ENCODE measurements around the gene RPUSD1.

Gene RPUSD1

GRCh38 chr16:782766-783403 is 5.3 kb downstream of the RPUSD1 start:
- no peak overlapping the region for H3K4me3 ChIP-seq (ENCODE audit: low read length)
- no peak for DNase-seq (ENCODE audit: low read depth)
- no peak for TF ChIP-seq CTCF (conservative IDR thresholded peaks at IDR 0.05; ENCODE audit: low read length)

GRCh38 chr16:782258-782657 is 5.9 kb downstream of the RPUSD1 start:
- no peak overlapping the region for H3K4me3 ChIP-seq (ENCODE audit: low read length)
- TF ChIP-seq CTCF (conservative IDR thresholded peaks at IDR 0.05; ENCODE audit: low read length): no peak
- DNase-seq (ENCODE audit: low read depth): no peak

GRCh38 chr16:781346-782010 is 6.7 kb downstream of the RPUSD1 start:
- H3K4me3 ChIP-seq (ENCODE audit: low read length): no peak overlapping the region
- no peak for DNase-seq (ENCODE audit: low read depth)
- TF ChIP-seq CTCF (conservative IDR thresholded peaks at IDR 0.05; ENCODE audit: low read length): no peak

GRCh38 chr16:780296-780695 is 7.9 kb downstream of the RPUSD1 start:
- no peak for TF ChIP-seq CTCF (conservative IDR thresholded peaks at IDR 0.05; ENCODE audit: low read length)
- H3K4me3 ChIP-seq (ENCODE audit: low read length): no peak overlapping the region
- DNase-seq (ENCODE audit: low read depth): no peak

GRCh38 chr16:779561-779960 is 8.6 kb downstream of the RPUSD1 start:
- no peak overlapping the region for H3K4me3 ChIP-seq (ENCODE audit: low read length)
- TF ChIP-seq CTCF (conservative IDR thresholded peaks at IDR 0.05; ENCODE audit: low read length): no peak
- DNase-seq (ENCODE audit: low read depth): no peak

- H3K4me3 ChIP-seq (ENCODE audit: low read length): no peak overlapping the region
- DNase-seq (ENCODE audit: low read depth): no peak
- TF ChIP-seq CTCF (conservative IDR thresholded peaks at IDR 0.05; ENCODE audit: low read length): no peak
These were observed 9.2 kb downstream of the RPUSD1 start for GRCh38 chr16:778909-779527.

GRCh38 chr16:778447-778846 is 9.7 kb downstream of the RPUSD1 start:
- no peak for DNase-seq (ENCODE audit: low read depth)
- H3K4me3 ChIP-seq (ENCODE audit: low read length): no peak overlapping the region

More at GRCh38 chr16:778447-778846, 9.7 kb downstream of the RPUSD1 start:
- no peak for TF ChIP-seq CTCF (conservative IDR thresholded peaks at IDR 0.05; ENCODE audit: low read length)
